ENCODE data around the gene DKKL1.

The DKKL1 gene

DNA sequence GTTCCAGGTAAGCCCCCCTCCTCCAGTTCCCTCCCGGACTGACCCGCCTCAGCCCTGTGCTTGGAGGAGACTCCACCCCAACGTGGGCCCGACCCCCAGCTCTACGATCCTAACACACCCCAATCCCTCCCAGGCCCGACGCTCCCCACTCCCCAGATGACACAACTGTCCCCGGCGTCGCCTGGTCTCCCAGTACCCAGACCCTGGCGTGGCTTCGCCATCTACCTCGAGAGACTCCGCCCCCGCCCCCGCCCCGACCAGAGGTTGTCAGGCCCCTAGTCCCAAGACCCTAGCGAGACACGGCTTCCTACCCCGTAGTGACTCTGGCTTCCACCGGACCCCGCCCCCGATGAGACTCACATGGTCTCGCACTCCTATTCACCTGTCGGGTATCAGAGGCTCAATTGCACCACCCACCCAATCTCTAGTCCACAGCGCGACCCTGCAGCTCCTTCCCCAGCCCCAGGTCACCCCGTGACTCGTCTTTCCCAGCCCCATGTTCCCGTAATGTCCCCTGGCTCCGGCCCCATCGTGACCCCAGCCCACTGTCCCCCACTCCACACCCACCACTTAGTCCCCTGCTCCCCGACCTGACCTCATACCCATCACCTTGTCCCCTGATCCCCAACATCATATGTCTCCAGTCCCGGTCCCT is 25.5 kb upstream of the DKKL1 start:
- ChIA-PET POLR2A (no interaction called here), CTCF (interaction anchor here (1.0 to 1.4 kb wide), 3 partner anchors 9 to 133 kb away, joined by 3 to 4 read pairs (median 3); no protein-coding TSS in a partner anchor)
- peak; percentile 3 for DNase-seq (ENCODE audit: extremely low spot score)
- TF ChIP-seq CTCF (IDR thresholded peaks at IDR 0.05; ENCODE audit: control extremely low read depth, extremely low read depth, low read depth, missing control alignments), result no peak

DNA sequence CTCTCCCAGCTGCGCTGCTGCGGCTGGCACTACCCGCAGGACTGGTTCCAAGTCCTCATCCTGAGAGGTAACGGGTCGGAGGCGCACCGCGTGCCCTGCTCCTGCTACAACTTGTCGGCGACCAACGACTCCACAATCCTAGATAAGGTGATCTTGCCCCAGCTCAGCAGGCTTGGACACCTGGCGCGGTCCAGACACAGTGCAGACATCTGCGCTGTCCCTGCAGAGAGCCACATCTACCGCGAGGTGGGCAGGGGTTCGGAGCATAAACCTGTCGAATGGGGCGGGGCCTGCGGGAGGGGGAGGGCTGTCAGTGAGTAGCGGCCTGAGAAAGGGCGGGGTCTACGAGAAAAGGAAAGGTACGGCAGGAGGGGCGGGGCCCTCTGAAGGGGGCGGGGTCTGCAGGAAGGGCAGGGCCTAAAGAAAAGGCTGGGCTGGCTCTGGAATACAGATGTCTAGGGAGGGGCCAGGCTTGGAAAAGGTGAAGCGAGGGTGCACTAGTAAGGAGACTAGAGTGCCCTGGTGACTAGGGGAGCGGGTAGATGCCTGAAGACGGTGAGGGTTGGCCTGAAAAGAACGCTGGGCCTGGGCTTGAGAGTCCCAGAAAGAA is 24.9 kb upstream of the DKKL1 start:
- CTCF ChIA-PET, result interaction anchor here (1.5 to 2.3 kb wide), 2 partner anchors 10 kb away, joined by 3 to 13 read pairs; no protein-coding TSS in a partner anchor
- POLR2A ChIA-PET, result no interaction called here
- peak; percentile 27 for DNase-seq (ENCODE audit: extremely low spot score)
- TF ChIP-seq CTCF (IDR thresholded peaks at IDR 0.05; ENCODE audit: control extremely low read depth, extremely low read depth, low read depth, missing control alignments), result no peak

- POLR2A ChIA-PET, result no interaction called here
- CTCF ChIA-PET, result interaction anchor here (0.8 to 2.3 kb wide), 6 partner anchors 8 to 52 kb away, joined by 3 to 13 read pairs (median 3); no protein-coding TSS in a partner anchor
- DNase-seq (ENCODE audit: extremely low spot score), result peak; percentile 10
- TF ChIP-seq CTCF (IDR thresholded peaks at IDR 0.05; ENCODE audit: control extremely low read depth, extremely low read depth, low read depth, missing control alignments), result no peak
Measured at GRCh38 chr19:49339301-49340068, 24.2 kb upstream of the DKKL1 start.

DNA sequence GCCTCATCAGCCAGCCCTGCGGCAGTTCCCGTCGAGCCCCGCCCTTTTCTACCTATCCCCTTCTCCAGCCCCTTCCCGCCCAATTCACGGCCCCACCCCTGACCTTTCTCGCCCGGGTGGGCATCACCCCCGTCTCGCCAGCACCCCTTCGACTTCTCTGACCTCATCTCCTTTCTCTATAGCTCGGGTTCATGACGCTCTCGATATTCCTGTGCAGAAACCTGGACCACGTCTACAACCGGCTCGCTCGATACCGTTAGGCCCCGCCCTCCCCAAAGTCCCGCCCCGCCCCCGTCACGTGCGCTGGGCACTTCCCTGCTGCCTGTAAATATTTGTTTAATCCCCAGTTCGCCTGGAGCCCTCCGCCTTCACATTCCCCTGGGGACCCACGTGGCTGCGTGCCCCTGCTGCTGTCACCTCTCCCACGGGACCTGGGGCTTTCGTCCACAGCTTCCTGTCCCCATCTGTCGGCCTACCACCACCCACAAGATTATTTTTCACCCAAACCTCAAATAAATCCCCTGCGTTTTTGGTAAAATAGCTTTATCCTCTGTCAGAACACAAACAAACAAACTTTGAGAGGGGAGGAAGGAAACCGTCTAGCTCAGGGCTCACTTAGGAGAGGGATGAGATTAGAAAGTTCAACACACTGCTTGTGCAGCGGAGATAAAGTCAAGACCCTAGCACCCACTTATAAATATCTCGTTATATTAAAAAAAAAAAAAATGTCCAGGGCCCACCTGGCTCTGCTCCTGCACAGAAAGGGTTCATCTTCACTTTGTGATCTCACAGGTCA is 23.4 kb upstream of the DKKL1 start:
- no peak for TF ChIP-seq CTCF (IDR thresholded peaks at IDR 0.05; ENCODE audit: control extremely low read depth, extremely low read depth, low read depth, missing control alignments)
- ChIA-PET POLR2A (interaction anchor here (1.1 to 1.2 kb wide), 2 partner anchors 10 to 35 kb away, joined by 3 to 4 read pairs; no protein-coding TSS in a partner anchor), CTCF (interaction anchor here (0.8 to 2.9 kb wide), 8 partner anchors 8 to 51 kb away, joined by 3 to 13 read pairs (median 3); no protein-coding TSS in a partner anchor)
- DNase-seq (ENCODE audit: extremely low spot score), result peak; percentile 94

GRCh38 chr19:49340865-49341718 is 22.6 kb upstream of the DKKL1 start:
- CTCF ChIA-PET, result interaction anchor here (1.0 to 2.9 kb wide), 5 partner anchors 12 to 50 kb away, joined by 3 to 13 read pairs (median 8); no protein-coding TSS in a partner anchor
- POLR2A ChIA-PET, result interaction anchor here (1.1 to 1.2 kb wide), 2 partner anchors 10 to 34 kb away, joined by 3 to 4 read pairs; no protein-coding TSS in a partner anchor
- TF ChIP-seq CTCF (IDR thresholded peaks at IDR 0.05; ENCODE audit: control extremely low read depth, extremely low read depth, low read depth, missing control alignments), result no peak
- DNase-seq (ENCODE audit: extremely low spot score), result peak; percentile 18
